ENCODE data around the gene ZDHHC17. TPM values are rescaled to one million over a fixed set of nuclear protein-coding genes. Genes with fewer than 3 reads are reported as not detected.

Gene ZDHHC17
- polyA plus RNA-seq, 1 donor (not counting 4 experiments of a cell fraction or from before 2014, with no cell fraction given): 28.2 TPM

- Histone ChIP-seq H3K4me2 (ENCODE audit: control insufficient read depth, extremely low read depth, insufficient read depth, low read depth, low read length) (no peak overlapping the region), H3K79me2 (ENCODE audit: control insufficient read depth, insufficient read depth, low read length) (no peaks in the 10 kb centered on the region), H3K27me3 (ENCODE audit: control insufficient read depth, extremely low read depth, insufficient read depth, low read length) (no peaks in the 10 kb centered on the region), H3K4me3 (ENCODE audit: control insufficient read depth in 2 of 3, extremely low read depth in 1 of 3, insufficient read depth in 2 of 3, low read depth in 1 of 3, low read length in 3 of 3) (no peak overlapping the region), H3K9me3 (ENCODE audit: control insufficient read depth, low read depth, low read length) (no peaks in the 10 kb centered on the region), H3K4me1 (ENCODE audit: control insufficient read depth, extremely low read depth, insufficient read depth, low read length) (peaks cover 9% of the 10 kb centered on the region), H3K9me1 (ENCODE audit: control insufficient read depth, extremely low read depth, insufficient read depth, low read length) (no peaks in the 10 kb centered on the region), H4K20me1 (ENCODE audit: control insufficient read depth, extremely low read depth, insufficient read depth, low read length) (no peaks in the 10 kb centered on the region), H3K9ac (ENCODE audit: control insufficient read depth, extremely low read depth, insufficient read depth, low read length) (no peak overlapping the region), H3K36me3 (ENCODE audit: control insufficient read depth in 2 of 2, extremely low read depth in 1 of 2, insufficient read depth in 2 of 2, low read length in 2 of 2) (no peaks in the 10 kb centered on the region), H2AFZ (ENCODE audit: control insufficient read depth, low read length) (no peak overlapping the region), H3K27ac (ENCODE audit: control insufficient read depth, insufficient read depth, low read length) (no peak overlapping the region)
- FAIRE-seq (no peak), DNase-seq (ENCODE audit: low read depth, low spot score) (no peak)
- dilution Hi-C loops (cut with MboI; ENCODE audit: extremely low pct_ligation_motif_present, low sequenced_read_pairs): no loop called here
- no peak for TF ChIP-seq EZH2 (IDR thresholded peaks at IDR 0.05; ENCODE audit: low read length)
- TF ChIP-seq, protein P1, sequence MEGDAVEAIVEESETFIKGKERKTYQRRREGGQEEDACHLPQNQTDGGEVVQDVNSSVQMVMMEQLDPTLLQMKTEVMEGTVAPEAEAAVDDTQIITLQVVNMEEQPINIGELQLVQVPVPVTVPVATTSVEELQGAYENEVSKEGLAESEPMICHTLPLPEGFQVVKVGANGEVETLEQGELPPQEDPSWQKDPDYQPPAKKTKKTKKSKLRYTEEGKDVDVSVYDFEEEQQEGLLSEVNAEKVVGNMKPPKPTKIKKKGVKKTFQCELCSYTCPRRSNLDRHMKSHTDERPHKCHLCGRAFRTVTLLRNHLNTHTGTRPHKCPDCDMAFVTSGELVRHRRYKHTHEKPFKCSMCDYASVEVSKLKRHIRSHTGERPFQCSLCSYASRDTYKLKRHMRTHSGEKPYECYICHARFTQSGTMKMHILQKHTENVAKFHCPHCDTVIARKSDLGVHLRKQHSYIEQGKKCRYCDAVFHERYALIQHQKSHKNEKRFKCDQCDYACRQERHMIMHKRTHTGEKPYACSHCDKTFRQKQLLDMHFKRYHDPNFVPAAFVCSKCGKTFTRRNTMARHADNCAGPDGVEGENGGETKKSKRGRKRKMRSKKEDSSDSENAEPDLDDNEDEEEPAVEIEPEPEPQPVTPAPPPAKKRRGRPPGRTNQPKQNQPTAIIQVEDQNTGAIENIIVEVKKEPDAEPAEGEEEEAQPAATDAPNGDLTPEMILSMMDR (optimal IDR thresholded peaks at IDR 0.05 in 1 of 3, IDR thresholded peaks at IDR 0.05 in 1 of 3, conservative IDR thresholded peaks at IDR 0.05 in 1 of 3; ENCODE audit: extremely low read depth in 1 of 3, insufficient read depth in 2 of 3, low read length in 3 of 3): no peak
These were observed 119.2 kb downstream of the ZDHHC17 start for GRCh38 chr12:76883151-76883550.

DNA sequence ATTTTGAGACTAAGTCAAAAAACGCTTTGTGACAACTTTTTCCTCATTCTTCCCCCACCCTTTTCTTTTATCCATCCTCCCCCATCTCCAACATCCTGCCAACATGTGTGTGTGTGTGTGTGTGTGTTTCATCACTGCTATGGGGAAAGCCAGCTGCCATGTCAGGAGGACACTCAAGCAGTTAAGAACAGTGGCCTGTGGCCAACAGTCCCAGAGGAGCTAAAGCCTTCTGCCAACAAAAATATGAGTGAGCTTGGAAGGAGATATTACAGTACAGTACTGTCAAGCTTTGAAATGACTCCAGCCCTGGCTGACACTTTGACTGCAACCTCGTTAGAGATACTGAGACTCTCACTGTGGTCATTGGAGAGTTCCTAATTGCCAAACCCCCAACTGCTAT lies 119.9 kb downstream of the ZDHHC17 start:
- no peaks in the 10 kb centered on the region for H3K9me1 ChIP-seq (ENCODE audit: control insufficient read depth, extremely low read depth, insufficient read depth, low read length)
- no peak for FAIRE-seq
- no peak overlapping the region for H3K9ac ChIP-seq (ENCODE audit: control insufficient read depth, extremely low read depth, insufficient read depth, low read length)
- no peaks in the 10 kb centered on the region for H4K20me1 ChIP-seq (ENCODE audit: control insufficient read depth, extremely low read depth, insufficient read depth, low read length)
- DNase-seq (ENCODE audit: low read depth, low spot score): no peak
- H3K27ac ChIP-seq (ENCODE audit: control insufficient read depth, insufficient read depth, low read length): no peak overlapping the region
- peaks cover 9% of the 10 kb centered on the region for H3K4me1 ChIP-seq (ENCODE audit: control insufficient read depth, extremely low read depth, insufficient read depth, low read length)
- H3K36me3 ChIP-seq (ENCODE audit: control insufficient read depth in 2 of 2, extremely low read depth in 1 of 2, insufficient read depth in 2 of 2, low read length in 2 of 2): no peaks in the 10 kb centered on the region
- no peak overlapping the region for H3K4me3 ChIP-seq (ENCODE audit: control insufficient read depth in 2 of 3, extremely low read depth in 1 of 3, insufficient read depth in 2 of 3, low read depth in 1 of 3, low read length in 3 of 3)
- TF ChIP-seq EZH2 (IDR thresholded peaks at IDR 0.05; ENCODE audit: low read length): no peak
- TF ChIP-seq, protein P1 (optimal IDR thresholded peaks at IDR 0.05 in 1 of 3, IDR thresholded peaks at IDR 0.05 in 1 of 3, conservative IDR thresholded peaks at IDR 0.05 in 1 of 3; ENCODE audit: extremely low read depth in 1 of 3, insufficient read depth in 2 of 3, low read length in 3 of 3): no peak
- no peaks in the 10 kb centered on the region for H3K9me3 ChIP-seq (ENCODE audit: control insufficient read depth, low read depth, low read length)
- H3K79me2 ChIP-seq (ENCODE audit: control insufficient read depth, insufficient read depth, low read length): no peaks in the 10 kb centered on the region
- H3K4me2 ChIP-seq (ENCODE audit: control insufficient read depth, extremely low read depth, insufficient read depth, low read depth, low read length): no peak overlapping the region
- dilution Hi-C loops (cut with MboI; ENCODE audit: extremely low pct_ligation_motif_present, low sequenced_read_pairs): no loop called here
- no peaks in the 10 kb centered on the region for H3K27me3 ChIP-seq (ENCODE audit: control insufficient read depth, extremely low read depth, insufficient read depth, low read length)
- no peak overlapping the region for H2AFZ ChIP-seq (ENCODE audit: control insufficient read depth, low read length)
